Superior temporal gyrus (tissue), 1 donor: ENCODE data around the gene GPX3.

ENCODE experiments used
- DNase-seq: peaks from one replicate; pipeline ENCODE4 v3.0.0-alpha.2; 2016; ENCODE audit errors: extremely low spot score

Gene GPX3

DNA sequence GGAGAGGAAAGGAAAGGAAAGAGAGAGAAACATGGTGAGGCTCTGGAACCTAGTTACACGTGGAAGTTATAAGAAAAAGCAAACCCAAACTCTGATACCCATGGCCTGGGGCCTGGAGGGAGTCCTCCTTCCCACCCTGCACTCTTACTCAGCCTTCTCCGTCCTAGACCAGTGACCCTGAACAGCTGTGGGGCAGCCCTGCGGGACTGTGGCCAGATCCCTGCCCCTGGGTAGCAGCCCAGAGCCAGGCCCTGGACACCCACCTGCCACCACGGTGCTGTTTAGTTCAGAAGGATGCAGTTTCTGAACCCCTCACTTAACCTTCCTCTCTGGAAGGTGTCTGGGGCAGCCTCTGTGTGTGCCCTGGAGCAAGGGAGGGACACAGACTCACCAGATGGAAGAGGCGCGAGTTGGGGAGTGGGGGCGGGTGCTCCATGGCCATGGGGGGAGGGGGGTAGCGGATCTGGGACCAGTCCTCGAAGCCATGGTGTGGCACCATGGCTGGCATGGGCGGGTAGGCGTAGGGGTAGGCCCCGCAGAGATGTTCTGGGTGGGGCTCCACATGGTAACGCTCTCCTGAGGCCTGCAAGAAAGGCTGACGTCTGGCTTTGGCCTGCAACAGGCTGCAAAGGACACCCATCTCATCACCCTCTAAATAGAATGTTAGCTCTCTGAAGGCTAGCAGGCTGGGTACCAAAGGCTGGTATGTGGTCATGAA, 13.0 kb downstream of the GPX3 start:
- no peak for DNase-seq

DNA sequence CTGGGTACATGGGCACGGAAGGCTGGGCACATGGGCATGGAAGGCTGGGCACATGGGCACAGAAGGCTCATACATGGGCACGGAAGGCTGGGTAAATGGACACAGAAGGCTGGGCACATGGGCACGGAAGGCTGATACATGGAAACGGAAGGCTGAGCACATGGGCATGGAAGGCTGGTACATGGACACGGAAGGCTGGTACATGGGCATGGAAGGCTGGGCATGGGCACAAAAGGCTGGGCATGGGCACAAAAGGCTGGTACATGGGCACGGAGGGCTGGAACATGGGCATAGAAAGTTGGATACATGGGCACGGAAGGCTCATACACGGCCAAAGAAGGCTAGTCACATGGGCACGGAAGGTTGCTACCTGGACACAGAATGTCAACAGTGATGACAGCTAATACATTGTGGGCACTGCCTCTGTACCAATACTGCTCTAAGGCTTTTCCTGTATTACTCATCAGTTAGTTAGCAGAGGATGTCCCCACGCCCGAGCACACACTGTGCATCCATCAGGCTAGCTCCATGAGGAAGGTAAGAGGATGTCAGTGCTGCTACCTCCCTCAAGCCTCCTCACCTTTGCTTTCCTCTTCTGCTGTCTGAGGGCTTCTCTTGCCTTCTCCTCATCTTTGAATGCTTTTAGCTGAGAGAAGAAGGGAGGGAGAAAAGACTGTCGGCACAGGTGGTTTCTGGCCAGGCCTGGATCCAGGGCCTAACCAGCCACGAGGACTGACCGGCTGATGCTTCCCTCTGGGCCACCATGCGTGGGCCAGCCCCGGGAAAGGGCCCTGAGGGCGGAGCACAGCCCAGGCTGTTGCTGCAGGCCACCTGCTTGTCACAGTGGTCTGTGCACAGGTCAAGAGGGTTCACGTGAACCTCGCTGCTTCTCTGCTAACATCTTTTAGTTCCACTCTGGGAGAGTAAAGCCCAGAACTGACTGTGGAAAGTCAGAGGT, 14.3 kb downstream of the GPX3 start:
- no peak for DNase-seq

DNA sequence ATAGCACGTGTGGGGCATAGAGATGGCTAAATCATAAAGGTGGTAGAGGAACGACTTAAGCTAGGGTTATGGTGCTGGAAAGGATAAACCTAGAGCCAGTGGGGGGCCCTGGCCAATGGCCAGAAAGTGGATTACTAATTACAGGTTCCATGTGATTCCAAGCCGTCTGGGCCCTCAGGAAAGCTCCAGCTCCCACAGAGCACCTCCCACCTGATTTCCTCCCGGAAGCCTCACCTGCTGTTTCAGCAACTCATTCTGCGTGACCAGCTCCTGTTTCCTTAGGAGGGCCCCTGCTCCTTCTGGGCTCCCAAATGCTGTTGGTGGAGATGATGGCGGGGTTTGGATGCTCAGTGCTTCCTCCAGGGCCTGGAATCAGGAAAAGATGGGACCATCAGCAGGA, 16.2 kb downstream of the GPX3 start:
- DNase-seq = no peak

DNA sequence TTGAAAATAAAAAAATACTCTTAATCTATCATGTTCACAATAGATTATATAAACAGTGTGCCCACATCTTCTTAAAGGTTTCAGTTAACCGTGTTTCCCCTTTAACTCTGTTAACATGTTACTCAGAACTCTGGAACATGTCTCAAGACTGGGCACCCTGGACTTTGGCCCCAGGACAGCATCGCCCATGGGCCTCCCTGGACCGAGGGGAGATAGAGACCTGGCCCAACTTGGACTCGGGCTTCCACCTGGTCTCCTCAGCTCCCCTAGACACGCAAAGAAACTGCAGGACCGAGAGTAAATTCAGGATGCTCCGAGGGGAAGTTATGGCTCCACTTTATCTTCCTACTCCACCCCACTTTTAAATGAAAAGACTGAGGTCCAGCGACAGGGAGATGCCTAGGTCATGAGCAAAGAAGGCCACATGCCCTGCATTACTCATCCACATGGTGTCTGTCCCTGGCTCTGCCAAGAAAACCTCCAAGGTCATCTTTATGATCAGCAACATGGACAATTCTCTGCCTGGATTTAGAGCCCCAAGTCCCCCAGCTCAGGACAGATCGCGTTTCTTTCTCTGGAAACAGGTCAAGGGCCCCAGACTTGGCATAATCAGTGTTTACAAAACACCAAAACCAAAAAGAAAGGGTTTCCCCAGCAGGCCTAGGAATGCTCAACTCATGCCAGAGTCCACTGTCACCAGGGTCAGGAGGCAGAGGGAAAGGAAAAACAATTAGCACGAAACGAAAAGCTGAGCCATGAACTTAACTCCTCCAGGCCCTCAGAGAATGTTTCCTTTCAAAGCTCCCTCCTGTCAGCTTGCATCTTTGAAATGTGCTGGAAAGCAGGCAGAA, 17.4 kb downstream of the GPX3 start:
- no peak for DNase-seq

DNA sequence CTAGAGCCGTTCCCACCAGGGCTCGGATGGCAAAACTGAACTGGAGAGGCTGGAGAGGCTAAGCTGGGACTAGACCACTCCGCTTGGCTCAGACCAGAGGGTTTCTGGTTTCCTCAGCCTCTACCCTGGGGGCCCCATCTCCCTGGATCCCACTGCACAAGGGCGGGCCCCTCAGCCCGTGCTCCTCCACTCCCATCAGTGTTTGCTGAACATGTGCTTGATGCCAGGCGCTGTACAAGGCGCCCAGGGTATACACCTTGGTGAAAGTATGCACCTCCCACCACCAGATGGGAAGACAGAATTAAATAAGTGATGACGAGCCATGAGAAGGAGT, 18.0 kb downstream of the GPX3 start:
- DNase-seq = no peak

DNA sequence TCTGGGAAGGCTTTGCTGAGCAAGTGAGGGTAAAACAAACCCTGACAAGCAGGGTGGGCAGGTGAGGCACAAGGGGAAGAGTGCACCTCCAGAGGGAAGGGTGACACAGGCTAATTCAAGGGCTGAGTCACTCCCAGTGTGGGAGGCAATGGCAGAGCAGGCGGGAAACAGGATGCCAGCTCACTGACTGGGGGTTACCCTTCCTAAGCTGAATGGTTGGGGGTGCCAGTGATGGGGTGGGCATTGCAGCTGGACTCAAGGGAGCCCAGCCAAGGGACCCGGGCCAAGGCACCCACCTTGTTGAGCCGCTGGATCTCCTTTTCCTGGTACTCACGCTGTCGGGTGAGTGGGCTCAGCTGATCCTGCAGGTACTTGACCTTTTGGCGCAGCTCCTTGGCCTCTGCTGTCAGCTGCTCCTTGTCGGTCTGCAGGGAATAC, 18.4 kb downstream of the GPX3 start:
- DNase-seq = no peak

DNA sequence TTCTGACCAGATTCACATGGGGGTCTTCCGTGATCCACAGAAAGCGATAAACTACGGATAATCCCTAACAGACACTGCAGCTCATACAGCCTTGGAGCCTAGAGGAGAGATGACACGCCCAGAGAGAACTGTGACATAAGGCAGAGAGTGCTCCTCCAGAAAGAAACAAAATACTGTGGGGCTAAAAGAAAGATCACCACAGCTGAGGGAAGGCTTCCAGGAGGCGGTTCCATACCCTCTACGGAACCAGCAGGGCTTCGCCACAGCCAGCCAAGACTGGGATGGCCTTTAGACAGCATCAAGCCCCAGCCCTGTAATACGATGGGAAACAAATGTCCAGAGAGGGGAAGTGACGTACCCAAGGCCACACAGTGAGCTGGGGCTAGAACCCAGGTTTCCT, 19.3 kb downstream of the GPX3 start:
- DNase-seq = no peak

DNA sequence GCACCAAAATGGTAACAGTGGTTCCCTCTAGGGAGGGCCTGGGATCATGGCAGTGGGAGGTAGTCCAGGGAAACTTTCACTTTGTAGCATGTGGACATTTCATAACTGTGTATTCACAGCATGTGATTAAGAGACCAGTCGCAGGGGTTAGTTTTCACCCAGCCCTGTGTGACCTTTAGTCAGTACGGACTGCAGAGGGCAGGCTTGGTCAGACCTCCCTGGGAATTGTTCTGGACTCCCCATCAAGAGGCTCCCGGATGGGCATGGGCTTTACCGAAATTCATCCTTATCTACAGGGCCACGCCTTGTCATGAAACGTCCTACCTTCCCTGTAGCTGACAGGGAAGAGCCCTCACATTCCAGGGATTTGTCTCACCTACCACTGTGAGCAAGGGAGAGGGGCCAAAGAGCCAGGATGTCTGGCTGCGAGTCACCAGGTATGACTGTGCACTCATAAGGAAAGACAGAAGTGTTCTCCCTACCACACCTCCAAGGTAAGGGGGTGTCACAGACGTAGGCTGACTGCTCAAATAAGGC, 19.9 kb downstream of the GPX3 start:
- DNase-seq = no peak

DNA sequence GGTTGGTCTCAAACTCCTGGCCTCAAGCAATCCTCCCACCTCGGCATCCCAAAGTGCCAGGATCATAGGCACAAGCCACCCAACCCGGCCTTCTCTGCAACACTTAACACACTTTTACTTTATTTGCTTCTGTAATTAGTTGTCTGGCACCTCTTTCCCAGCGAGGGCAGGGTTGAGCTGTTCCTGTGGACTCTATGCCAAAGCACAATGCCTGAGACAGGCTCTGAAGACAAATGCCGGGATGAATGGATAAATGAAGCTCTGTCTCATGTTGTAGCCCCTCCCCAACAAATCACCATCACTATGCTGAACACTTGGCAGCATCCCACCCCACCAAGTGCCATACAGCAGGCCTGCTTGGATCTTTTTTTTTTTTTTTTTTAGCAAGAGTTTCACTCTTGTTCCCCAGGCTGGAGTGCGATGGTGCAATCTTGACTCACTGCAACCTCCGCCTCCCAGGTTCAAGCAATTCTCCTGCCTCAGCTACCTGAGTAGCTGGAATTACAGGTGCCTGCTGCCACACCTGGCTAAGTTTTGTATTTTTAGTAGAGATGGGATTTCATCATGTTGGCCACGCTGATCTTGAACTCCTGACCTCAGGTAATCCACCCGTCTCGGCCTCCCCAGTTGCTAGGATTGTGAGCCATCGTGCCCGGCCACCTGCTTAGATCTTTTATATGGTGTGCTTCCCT, 21.3 kb downstream of the GPX3 start:
- DNase-seq = no peak

DNA sequence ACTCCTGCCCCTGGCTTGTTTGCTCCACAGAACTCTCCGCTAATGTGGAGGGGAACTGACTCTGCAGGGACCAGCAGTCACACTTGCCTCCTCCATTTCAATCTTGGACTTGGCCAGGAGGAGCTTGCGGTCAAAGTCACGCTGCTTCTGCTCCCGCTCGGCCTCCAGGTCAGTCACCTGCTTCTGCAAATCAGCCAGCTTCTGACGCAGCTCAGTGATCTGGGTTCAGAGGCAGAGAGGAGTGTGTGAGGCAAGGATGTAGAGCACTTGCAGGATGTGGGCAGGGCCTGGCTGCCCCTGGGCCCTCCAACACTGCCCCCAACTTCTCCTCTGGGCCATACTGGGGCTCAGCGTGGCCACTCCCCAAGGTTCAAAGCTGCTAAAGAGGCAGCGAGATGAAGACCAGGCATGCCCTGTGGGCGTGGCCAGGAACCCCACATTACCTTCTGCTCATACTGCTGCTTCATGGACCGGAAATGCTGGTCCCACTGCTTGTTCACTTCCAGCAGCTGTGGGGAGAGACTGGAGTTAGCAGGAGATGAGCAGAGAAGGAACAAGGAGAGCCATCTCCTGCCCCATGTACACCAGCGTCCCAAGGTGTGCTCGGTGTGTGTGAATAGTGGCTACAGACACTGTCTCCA, 22.2 kb downstream of the GPX3 start:
- no peak for DNase-seq

DNA sequence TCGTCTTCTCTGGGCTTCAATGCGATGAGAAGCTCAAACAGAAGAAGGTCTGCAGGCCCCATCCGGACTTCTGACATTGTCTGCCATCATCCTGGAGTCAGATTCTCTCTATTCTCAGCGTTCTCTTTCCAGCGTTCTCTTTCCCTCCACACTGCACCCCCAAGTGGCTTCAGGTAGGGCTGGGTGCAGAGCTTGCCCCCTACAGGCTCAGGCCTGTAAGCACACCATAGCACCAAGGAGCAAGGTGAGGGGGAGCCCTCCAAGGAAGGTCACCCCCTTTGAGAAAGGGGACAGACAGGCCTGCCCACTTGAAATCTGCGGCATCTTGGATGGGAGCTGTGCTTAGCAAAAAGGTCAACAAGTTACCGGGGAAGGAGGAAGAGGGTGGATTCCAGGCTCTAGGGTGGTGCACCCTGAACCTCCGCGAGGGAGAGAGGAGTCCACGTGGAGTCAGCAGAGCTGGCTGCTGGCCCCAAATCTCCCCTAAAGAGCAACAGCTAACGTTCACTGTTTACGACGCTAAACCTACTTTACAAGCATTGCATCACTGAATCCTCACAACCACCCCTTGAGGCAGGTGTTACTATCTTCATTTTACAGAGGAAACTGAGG, 27.5 kb downstream of the GPX3 start:
- peak; percentile 25 for DNase-seq

DNA sequence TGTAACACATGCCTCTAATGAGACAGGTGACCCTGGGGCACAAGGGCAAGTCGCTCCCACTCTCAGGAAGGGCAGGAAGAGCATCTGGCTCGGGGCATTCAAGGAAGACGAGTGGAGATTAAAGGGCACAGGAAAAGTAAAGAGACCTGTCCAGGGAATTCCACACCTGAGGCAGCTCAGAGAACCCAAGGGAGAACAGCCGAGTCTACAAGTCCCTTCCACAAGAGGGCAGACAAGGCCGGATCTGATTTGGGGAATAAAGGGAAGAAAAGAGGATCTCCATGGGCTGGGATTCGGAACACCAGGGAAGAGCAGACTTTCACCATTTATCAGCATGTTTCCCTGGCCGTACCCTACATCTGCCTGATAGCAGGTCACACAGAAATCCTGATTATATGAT, 28.1 kb downstream of the GPX3 start:
- DNase-seq = peak; percentile 26

DNA sequence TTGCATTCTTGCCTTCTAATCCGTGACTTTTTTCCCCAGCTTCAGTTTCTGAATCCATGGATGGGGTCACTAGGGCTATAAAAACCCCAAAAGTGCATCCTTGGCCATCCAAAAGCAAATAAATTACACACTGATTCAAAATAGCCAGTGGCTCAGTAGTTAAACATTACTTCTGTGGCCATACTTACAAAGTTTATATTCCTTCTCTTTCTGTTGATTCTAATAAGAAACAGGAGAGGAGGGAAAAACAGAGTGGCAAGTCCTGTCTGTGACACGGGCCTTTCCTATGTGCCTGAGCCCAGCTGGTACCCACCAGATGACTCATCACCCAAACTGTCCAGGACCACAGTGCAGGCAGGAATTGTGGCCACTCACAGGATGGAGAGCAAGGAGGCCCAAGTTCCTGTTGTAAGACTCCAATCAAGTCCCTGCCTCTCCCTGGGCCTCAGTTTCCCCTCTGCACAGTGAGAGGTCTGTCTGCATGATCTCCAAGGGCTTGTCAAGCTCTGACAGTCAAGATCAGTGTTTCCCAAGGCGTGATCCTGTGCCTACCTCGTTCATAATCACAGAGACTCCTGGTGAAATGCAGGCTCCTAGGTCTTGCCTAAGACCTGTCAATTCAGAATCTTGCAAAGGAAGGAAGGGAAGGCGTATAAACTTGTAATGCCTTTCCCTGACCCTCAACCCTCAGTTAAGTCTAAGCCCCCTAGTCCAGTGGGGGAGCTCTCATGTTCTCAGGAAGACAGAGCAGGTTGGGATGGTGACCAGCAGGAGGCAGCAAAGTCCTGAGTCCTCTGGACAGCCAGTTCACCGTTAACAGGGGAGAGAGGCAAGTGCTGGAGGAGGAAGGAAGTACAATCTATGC, 30.9 kb downstream of the GPX3 start:
- peak; percentile 80 for DNase-seq

DNA sequence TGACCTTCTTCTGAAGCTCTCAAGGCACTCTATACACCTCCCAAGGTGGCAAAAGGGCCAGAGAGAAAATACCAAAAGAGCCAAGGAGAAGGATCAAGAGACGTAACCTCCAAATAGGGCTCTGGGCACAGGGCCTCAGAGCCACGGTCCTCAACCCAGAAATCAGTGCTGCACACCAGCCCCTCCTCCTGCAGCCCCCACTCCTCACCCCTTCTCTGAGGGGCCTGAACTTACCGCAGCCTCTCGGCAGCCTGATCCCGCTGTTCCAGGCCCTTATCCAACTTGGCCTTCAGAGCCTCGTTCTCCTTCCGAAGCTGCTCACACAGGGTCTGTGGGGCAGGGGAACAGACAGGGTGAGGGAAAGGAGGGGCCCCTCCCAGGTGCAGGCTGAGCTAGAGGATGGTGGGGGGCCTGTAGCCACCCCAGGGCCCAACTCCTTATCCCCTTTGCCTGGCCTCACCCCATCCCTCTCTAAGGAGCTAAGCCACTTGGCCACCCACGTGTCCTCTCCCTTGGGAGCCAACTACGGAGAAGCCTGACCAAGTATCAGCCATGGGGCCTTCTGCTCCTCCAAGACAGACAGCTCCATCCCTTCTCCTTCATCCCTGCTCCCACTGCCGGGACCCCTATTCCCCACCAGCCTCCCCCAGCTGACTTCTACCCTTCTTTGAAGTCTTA, 31.7 kb downstream of the GPX3 start:
- no peak for DNase-seq

DNA sequence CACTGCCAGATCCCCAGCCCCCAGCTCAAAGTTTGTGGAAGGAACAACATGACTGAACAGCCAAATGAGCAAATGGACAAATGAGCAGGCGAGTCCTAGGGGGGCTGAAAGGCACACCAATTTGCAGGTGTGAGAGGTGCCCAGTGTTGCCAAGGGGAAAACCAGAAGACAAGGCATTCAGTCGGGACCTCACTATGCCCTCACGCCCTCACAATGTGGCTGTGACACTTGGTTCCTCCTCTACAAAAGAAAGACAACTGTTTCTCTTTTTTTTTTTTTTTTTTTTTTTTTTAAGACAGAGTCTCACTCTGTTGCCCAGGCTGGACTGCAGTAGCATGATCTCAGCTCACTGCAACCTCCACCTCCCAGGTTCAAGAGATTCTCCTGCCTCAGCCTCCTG, 32.4 kb downstream of the GPX3 start:
- DNase-seq = no peak

DNA sequence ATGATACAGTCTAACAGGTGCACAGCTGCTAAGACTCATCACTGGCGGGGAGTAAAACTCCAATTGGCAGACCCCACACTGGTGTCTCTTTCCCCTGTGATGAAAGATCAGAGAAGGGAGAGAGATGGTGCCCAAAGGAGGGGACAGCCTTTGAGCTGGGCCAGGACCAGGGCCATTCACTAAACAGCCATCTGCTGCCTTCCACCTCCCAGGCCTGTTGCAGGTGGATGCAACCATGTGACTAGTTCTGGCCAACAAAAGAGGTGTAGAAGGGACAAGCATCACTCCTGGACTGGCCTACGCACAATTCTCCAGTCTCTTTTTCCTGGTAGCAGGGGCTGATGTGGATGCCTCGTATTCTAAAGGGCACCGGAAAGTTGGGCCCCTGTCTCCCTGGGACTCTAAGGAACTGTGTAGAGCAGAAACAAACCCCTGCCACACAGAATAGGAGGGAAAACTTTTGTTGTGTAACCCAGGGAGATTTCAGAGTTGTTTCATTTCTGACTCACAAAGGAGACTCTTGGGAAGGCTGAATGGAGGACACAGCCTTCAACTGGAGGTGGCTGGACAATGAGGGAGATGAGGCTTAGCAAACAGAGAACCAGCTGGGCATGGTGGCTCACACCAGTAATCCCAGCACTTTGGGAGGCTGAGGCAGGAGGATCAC, 33.5 kb downstream of the GPX3 start:
- no peak for DNase-seq

DNA sequence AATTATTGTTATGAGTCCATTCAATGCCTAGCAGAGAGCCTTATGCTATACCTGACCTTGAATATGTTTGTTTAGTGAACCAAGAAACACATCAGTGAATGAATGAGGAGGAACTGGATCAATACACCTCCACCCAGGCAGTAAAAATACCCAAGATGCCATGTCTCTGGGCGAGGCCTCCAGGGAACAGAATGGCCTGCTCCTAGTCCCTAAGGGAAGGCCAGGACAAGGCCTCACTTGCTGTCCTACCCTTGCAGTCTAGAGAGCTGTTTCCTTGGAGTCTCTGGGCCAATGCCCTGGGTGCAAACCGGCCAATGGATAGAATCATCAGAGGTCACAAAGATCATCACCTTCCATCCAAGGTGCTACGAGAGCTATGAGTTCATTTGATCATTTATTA, 34.3 kb downstream of the GPX3 start:
- DNase-seq = no peak

DNA sequence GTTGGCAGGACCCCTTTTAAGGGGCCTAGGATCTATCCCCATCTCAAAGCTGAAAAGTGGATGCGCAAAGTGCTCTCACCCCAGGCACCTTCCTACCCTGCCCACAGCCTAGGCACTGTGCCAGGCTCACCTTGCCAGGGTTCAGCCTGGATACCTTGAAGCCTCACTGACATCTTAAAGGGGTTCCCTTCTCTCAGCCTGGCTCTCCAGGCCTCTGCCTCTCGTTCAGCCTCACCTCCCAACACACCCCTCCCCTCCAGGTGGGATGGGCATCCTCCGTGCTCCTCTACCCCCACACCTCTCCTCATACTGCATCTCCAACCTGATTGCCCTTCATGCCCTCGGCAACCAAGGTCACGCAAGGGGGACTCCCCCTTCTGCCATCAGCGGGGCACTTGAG, 34.9 kb downstream of the GPX3 start:
- DNase-seq = no peak
